Measurements from ENCODE around the gene CREB3L1. TPM values are rescaled to one million over a fixed set of nuclear protein-coding genes. Genes with fewer than 3 reads are reported as not detected.
A peak's percentile ranks its signal among the peaks of the same experiment; 100 is the strongest.

CREB3L1 gene
- total RNA-seq, 1 donor from 2014 or later: 40.9 TPM

GRCh38 chr11:46278387-46279125 lies 1.1 kb downstream of the CREB3L1 start:
- H3K4me3 ChIP-seq: peak overlapping the region; percentile 89
- H3K4me1 ChIP-seq: peaks cover 85% of the 10 kb centered on the region
- no peaks in the 10 kb centered on the region for H3K27me3 ChIP-seq (ENCODE audit: low read depth)
- DNase-seq: peak; percentile 58
- intact Hi-C loops (cut with micrococcal nuclease): no loop called here
- no peaks in the 10 kb centered on the region for H3K9me3 ChIP-seq (replicated peaks)
- TF ChIP-seq, protein P1, sequence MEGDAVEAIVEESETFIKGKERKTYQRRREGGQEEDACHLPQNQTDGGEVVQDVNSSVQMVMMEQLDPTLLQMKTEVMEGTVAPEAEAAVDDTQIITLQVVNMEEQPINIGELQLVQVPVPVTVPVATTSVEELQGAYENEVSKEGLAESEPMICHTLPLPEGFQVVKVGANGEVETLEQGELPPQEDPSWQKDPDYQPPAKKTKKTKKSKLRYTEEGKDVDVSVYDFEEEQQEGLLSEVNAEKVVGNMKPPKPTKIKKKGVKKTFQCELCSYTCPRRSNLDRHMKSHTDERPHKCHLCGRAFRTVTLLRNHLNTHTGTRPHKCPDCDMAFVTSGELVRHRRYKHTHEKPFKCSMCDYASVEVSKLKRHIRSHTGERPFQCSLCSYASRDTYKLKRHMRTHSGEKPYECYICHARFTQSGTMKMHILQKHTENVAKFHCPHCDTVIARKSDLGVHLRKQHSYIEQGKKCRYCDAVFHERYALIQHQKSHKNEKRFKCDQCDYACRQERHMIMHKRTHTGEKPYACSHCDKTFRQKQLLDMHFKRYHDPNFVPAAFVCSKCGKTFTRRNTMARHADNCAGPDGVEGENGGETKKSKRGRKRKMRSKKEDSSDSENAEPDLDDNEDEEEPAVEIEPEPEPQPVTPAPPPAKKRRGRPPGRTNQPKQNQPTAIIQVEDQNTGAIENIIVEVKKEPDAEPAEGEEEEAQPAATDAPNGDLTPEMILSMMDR (IDR thresholded peaks at IDR 0.05; ENCODE audit: borderline replicate concordance): peak; percentile 67
- H3K36me3 ChIP-seq: no peaks in the 10 kb centered on the region
- peak overlapping the region; percentile 91 for H3K27ac ChIP-seq (replicated peaks)

GRCh38 chr11:46279126-46280099 lies 2.0 kb downstream of the CREB3L1 start:
- intact Hi-C loops (cut with micrococcal nuclease): no loop called here
- Histone ChIP-seq H3K27me3 (ENCODE audit: low read depth) (no peaks in the 10 kb centered on the region), H3K4me1 (peaks cover 77% of the 10 kb centered on the region), H3K27ac (replicated peaks) (peak overlapping the region; percentile 91), H3K4me3 (peak overlapping the region; percentile 89), H3K36me3 (no peaks in the 10 kb centered on the region), H3K9me3 (replicated peaks) (no peaks in the 10 kb centered on the region)
- DNase-seq: peak; percentile 76
- TF ChIP-seq, protein P1 (IDR thresholded peaks at IDR 0.05; ENCODE audit: borderline replicate concordance): no peak

- Histone ChIP-seq H3K27me3 (ENCODE audit: low read depth) (no peaks in the 10 kb centered on the region), H3K27ac (replicated peaks) (peak overlapping the region; percentile 91), H3K4me1 (peaks cover 74% of the 10 kb centered on the region), H3K9me3 (replicated peaks) (no peaks in the 10 kb centered on the region), H3K4me3 (peak overlapping the region; percentile 89), H3K36me3 (no peaks in the 10 kb centered on the region)
- intact Hi-C loops (cut with micrococcal nuclease): no loop called here
- no peak for DNase-seq
- TF ChIP-seq, protein P1 (IDR thresholded peaks at IDR 0.05; ENCODE audit: borderline replicate concordance): no peak
Observed at GRCh38 chr11:46280706-46281105, 3.2 kb downstream of the CREB3L1 start.

GRCh38 chr11:46281371-46281831 lies 3.9 kb downstream of the CREB3L1 start:
- Histone ChIP-seq H3K4me1 (peaks cover 74% of the 10 kb centered on the region), H3K27ac (replicated peaks) (peak overlapping the region; percentile 91), H3K4me3 (peak overlapping the region; percentile 16), H3K9me3 (replicated peaks) (no peaks in the 10 kb centered on the region), H3K36me3 (no peaks in the 10 kb centered on the region), H3K27me3 (ENCODE audit: low read depth) (no peaks in the 10 kb centered on the region)
- TF ChIP-seq, protein P1 (IDR thresholded peaks at IDR 0.05; ENCODE audit: borderline replicate concordance): no peak
- no peak for DNase-seq
- intact Hi-C loops (cut with micrococcal nuclease): no loop called here

DNA sequence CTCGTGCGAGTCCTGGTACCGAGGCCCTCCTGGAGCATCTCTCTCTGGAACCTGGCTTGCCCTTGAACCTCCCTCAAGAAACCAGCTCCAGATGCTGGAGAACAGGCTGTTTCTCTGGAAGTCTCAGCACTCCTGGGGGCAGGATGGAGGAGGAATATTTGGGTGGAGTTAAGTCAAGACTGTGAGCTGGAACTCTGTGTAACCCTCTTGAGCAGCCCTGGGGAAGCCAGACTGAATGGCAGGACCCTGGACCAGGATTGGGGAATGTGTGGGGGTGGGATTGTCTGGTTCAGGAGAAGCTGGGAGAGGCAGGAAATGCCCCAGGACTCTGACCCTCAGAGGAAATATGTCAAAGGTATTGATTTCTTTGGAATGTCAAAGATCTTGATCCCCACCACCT lies 7.7 kb downstream of the CREB3L1 start:
- Histone ChIP-seq H3K36me3 (no peaks in the 10 kb centered on the region), H3K9me3 (replicated peaks) (no peaks in the 10 kb centered on the region), H3K4me3 (peak overlapping the region; percentile 15), H3K27ac (replicated peaks) (peak overlapping the region; percentile 64), H3K4me1 (peaks cover 53% of the 10 kb centered on the region), H3K27me3 (ENCODE audit: low read depth) (no peaks in the 10 kb centered on the region)
- no peak for DNase-seq
- TF ChIP-seq, protein P1 (IDR thresholded peaks at IDR 0.05; ENCODE audit: borderline replicate concordance): no peak
- intact Hi-C loops (cut with micrococcal nuclease): no loop called here

All from left ventricle myocardium inferior (tissue), 1 donor.